Activated CD4-positive, alpha-beta T cell treated with anti-CD3 and anti-CD28 coated beads, Interleukin-2, amount 10 ng/mL, durations not matched to agents 7 days and 5 days (primary cell): ENCODE results near the gene HIPK3. TPM values are rescaled to one million over a fixed set of nuclear protein-coding genes. Genes with fewer than 3 reads are reported as not detected.
"Not testable (repeated sequence)": the region's sequence is repeated elsewhere in the genome, so short reads cannot be mapped to it uniquely, and the experiment has no call there.

Experiments
- CTCF ChIA-PET: fragments of 350-600 bp; sonication (Branson Sonifier 250); formaldehyde crosslinking; loops from one replicate; lab custom pipeline; 2021; ENCODE audit warnings: antibody characterized with exemption; lab: Charles Lee
- POLR2A ChIA-PET: fragments of 350-600 bp; sonication (Branson Sonifier 250); formaldehyde crosslinking; loops from one replicate; lab custom pipeline; 2021; ENCODE audit warnings: antibody characterized with exemption; lab: Charles Lee
- DNase-seq: peaks from one replicate; pipeline ENCODE4 v3.0.0-alpha.2; 2020
- H3K27ac Mint-ChIP-seq: one replicate; pipeline ENCODE4 v1.8.0; 2021; ENCODE audit warnings: mild to moderate bottlenecking, moderate library complexity, mixed read lengths
- H3K27me3 Mint-ChIP-seq: one replicate; pipeline ENCODE4 v1.8.0; 2021; ENCODE audit warnings: mixed read lengths
- H3K36me3 Mint-ChIP-seq: one replicate; pipeline ENCODE4 v1.8.0; 2021; ENCODE audit warnings: low read depth, mixed read lengths
- H3K4me1 Mint-ChIP-seq: one replicate; pipeline ENCODE4 v1.8.0; 2021; ENCODE audit warnings: mixed read lengths
- H3K4me3 Mint-ChIP-seq: one replicate; pipeline ENCODE4 v1.8.0; 2021; ENCODE audit warnings: mild to moderate bottlenecking, moderate library complexity, mixed read lengths
- H3K9me3 Mint-ChIP-seq: one replicate; pipeline ENCODE4 v1.8.0; 2021; ENCODE audit warnings: mixed read lengths
- total RNA-seq, 2 experiments: library from RNA; stranded (reverse); gene quantifications; one replicate each; pipeline ENCODE4 v1.2.3, GENCODE V29; 2021

Gene HIPK3
- total RNA-seq, 2 experiments from 2014 or later = 41.3 to 43.8 TPM

GRCh38 chr11:33292311-33292710, 35.1 kb downstream of the HIPK3 start:
- no peak for DNase-seq
- no peak overlapping the region for H3K27ac Mint-ChIP-seq
- H3K4me1 Mint-ChIP-seq = no peaks in the 10 kb centered on the region
- H3K27me3 Mint-ChIP-seq = no peaks in the 10 kb centered on the region
- ChIA-PET POLR2A (no interaction called here), CTCF (no interaction called here)
- peaks cover 33% of the 10 kb centered on the region for H3K36me3 Mint-ChIP-seq
- H3K4me3 Mint-ChIP-seq = no peak overlapping the region
- H3K9me3 Mint-ChIP-seq = no peaks in the 10 kb centered on the region

- no peak for DNase-seq
- CTCF ChIA-PET = interaction anchor here (0.7 kb wide), 1 partner anchor 8 kb away, joined by 3 read pairs; no protein-coding TSS in a partner anchor
- peaks cover 27% of the 10 kb centered on the region for H3K36me3 Mint-ChIP-seq
- H3K27me3 Mint-ChIP-seq = no peaks in the 10 kb centered on the region
- POLR2A ChIA-PET = no interaction called here
- no peak overlapping the region for H3K4me3 Mint-ChIP-seq
- H3K27ac Mint-ChIP-seq = no peak overlapping the region
- H3K9me3 Mint-ChIP-seq = no peaks in the 10 kb centered on the region
- no peaks in the 10 kb centered on the region for H3K4me1 Mint-ChIP-seq
Observed at GRCh38 chr11:33294224-33294623, 37.0 kb downstream of the HIPK3 start.

GRCh38 chr11:33294797-33295196, 37.6 kb downstream of the HIPK3 start:
- ChIA-PET CTCF (interaction anchor here (0.7 kb wide), 1 partner anchor 8 kb away, joined by 3 read pairs; no protein-coding TSS in a partner anchor), POLR2A (no interaction called here)
- peaks cover 29% of the 10 kb centered on the region for H3K36me3 Mint-ChIP-seq
- no peak overlapping the region for H3K4me3 Mint-ChIP-seq
- H3K27ac Mint-ChIP-seq = no peak overlapping the region
- no peaks in the 10 kb centered on the region for H3K9me3 Mint-ChIP-seq
- H3K4me1 Mint-ChIP-seq = no peaks in the 10 kb centered on the region
- DNase-seq = no peak
- no peaks in the 10 kb centered on the region for H3K27me3 Mint-ChIP-seq

GRCh38 chr11:33296695-33297094, 39.5 kb downstream of the HIPK3 start:
- Mint-ChIP-seq H3K27ac (no peak overlapping the region), H3K36me3 (peaks cover 35% of the 10 kb centered on the region), H3K4me1 (no peaks in the 10 kb centered on the region), H3K9me3 (no peaks in the 10 kb centered on the region), H3K27me3 (no peaks in the 10 kb centered on the region), H3K4me3 (no peak overlapping the region)
- POLR2A ChIA-PET = no interaction called here
- CTCF ChIA-PET = interaction anchor here (0.6 kb wide), 1 partner anchor 717 kb away, joined by 3 read pairs; no protein-coding TSS in a partner anchor
- DNase-seq = no peak

GRCh38 chr11:33303541-33303940, 46.4 kb downstream of the HIPK3 start:
- H3K36me3 Mint-ChIP-seq = peaks cover 7% of the 10 kb centered on the region
- no peak overlapping the region for H3K27ac Mint-ChIP-seq

GRCh38 chr11:33306821-33307220, 49.6 kb downstream of the HIPK3 start:
- H3K27ac Mint-ChIP-seq, CTCF ChIA-PET, H3K4me3 Mint-ChIP-seq, H3K4me1 Mint-ChIP-seq, H3K27me3 Mint-ChIP-seq, POLR2A ChIA-PET, DNase-seq, H3K36me3 Mint-ChIP-seq, H3K9me3 Mint-ChIP-seq: not testable (repeated sequence)

More at GRCh38 chr11:33303541-33303940, 46.4 kb downstream of the HIPK3 start:
- peaks cover 4% of the 10 kb centered on the region for H3K4me1 Mint-ChIP-seq
- DNase-seq = no peak
- H3K9me3 Mint-ChIP-seq = no peaks in the 10 kb centered on the region
- ChIA-PET CTCF (no interaction called here), POLR2A (no interaction called here)
- H3K4me3 Mint-ChIP-seq = no peak overlapping the region
- H3K27me3 Mint-ChIP-seq = no peaks in the 10 kb centered on the region

- DNase-seq = no peak
- peaks cover 11% of the 10 kb centered on the region for H3K4me1 Mint-ChIP-seq
- H3K9me3 Mint-ChIP-seq = peaks cover 2% of the 10 kb centered on the region
- H3K4me3 Mint-ChIP-seq = no peak overlapping the region
- no peaks in the 10 kb centered on the region for H3K36me3 Mint-ChIP-seq
- no peaks in the 10 kb centered on the region for H3K27me3 Mint-ChIP-seq
- POLR2A ChIA-PET = no interaction called here
- H3K27ac Mint-ChIP-seq = no peak overlapping the region
- CTCF ChIA-PET = interaction anchor here (0.6 to 1.3 kb wide), 3 partner anchors 9 to 1113 kb away, joined by 3 read pairs; no protein-coding TSS in a partner anchor
Observed at GRCh38 chr11:33307984-33308383, 50.8 kb downstream of the HIPK3 start.

GRCh38 chr11:33309118-33309517, 51.9 kb downstream of the HIPK3 start:
- H3K9me3 Mint-ChIP-seq = peaks cover 2% of the 10 kb centered on the region
- DNase-seq = no peak
- H3K4me3 Mint-ChIP-seq = no peak overlapping the region
- CTCF ChIA-PET = no interaction called here
- peaks cover 11% of the 10 kb centered on the region for H3K4me1 Mint-ChIP-seq
- H3K36me3 Mint-ChIP-seq = no peaks in the 10 kb centered on the region
- no peak overlapping the region for H3K27ac Mint-ChIP-seq
- POLR2A ChIA-PET = no interaction called here
- H3K27me3 Mint-ChIP-seq = no peaks in the 10 kb centered on the region

- Mint-ChIP-seq H3K36me3 (peaks cover 4% of the 10 kb centered on the region), H3K27ac (no peak overlapping the region)
Observed at GRCh38 chr11:33310720-33311500, 53.7 kb downstream of the HIPK3 start.

GRCh38 chr11:33311680-33312079, 54.5 kb downstream of the HIPK3 start:
- Mint-ChIP-seq H3K4me3 (no peak overlapping the region), H3K36me3 (peaks cover 6% of the 10 kb centered on the region), H3K4me1 (peaks cover 11% of the 10 kb centered on the region), H3K27me3 (no peaks in the 10 kb centered on the region), H3K27ac (no peak overlapping the region), H3K9me3 (peaks cover 2% of the 10 kb centered on the region)
- ChIA-PET POLR2A (interaction anchor here (0.6 kb wide), 1 partner anchor 321 kb away, joined by 4 read pairs; no protein-coding TSS in a partner anchor), CTCF (no interaction called here)
- no peak for DNase-seq

More at GRCh38 chr11:33310720-33311500, 53.7 kb downstream of the HIPK3 start:
- DNase-seq = no peak
- Mint-ChIP-seq H3K27me3 (no peaks in the 10 kb centered on the region), H3K4me3 (no peak overlapping the region), H3K9me3 (peaks cover 2% of the 10 kb centered on the region), H3K4me1 (peaks cover 11% of the 10 kb centered on the region)
- POLR2A ChIA-PET = no interaction called here
- CTCF ChIA-PET = no interaction called here

- H3K27ac Mint-ChIP-seq = no peak overlapping the region
- H3K9me3 Mint-ChIP-seq = no peaks in the 10 kb centered on the region
- H3K4me1 Mint-ChIP-seq = peaks cover 5% of the 10 kb centered on the region
- ChIA-PET POLR2A (no interaction called here), CTCF (interaction anchor here (0.6 kb wide), 1 partner anchor 90 kb away, joined by 3 read pairs; no protein-coding TSS in a partner anchor)
- no peak overlapping the region for H3K4me3 Mint-ChIP-seq
- peaks cover 6% of the 10 kb centered on the region for H3K36me3 Mint-ChIP-seq
- H3K27me3 Mint-ChIP-seq = no peaks in the 10 kb centered on the region
- no peak for DNase-seq
Observed at GRCh38 chr11:33315822-33316221, 58.6 kb downstream of the HIPK3 start.

GRCh38 chr11:33317662-33318061, 60.5 kb downstream of the HIPK3 start:
- Mint-ChIP-seq H3K4me3 (no peak overlapping the region), H3K4me1 (peaks cover under 1% of the 10 kb centered on the region), H3K36me3 (peaks cover 6% of the 10 kb centered on the region), H3K9me3 (no peaks in the 10 kb centered on the region), H3K27ac (no peak overlapping the region), H3K27me3 (no peaks in the 10 kb centered on the region)
- ChIA-PET POLR2A (no interaction called here), CTCF (no interaction called here)
- no peak for DNase-seq

- Mint-ChIP-seq H3K9me3 (no peaks in the 10 kb centered on the region), H3K4me3 (no peak overlapping the region), H3K27me3 (no peaks in the 10 kb centered on the region), H3K27ac (no peak overlapping the region), H3K36me3 (peaks cover 2% of the 10 kb centered on the region), H3K4me1 (no peaks in the 10 kb centered on the region)
- DNase-seq = no peak
- POLR2A ChIA-PET = no interaction called here
- CTCF ChIA-PET = interaction anchor here (0.9 kb wide), 1 partner anchor 71 kb away, joined by 3 read pairs; no protein-coding TSS in a partner anchor
Observed at GRCh38 chr11:33320016-33320813, 63.0 kb downstream of the HIPK3 start.
